GM18517 (cell line): ENCODE measurements around the gene RECQL5.
"Not testable (repeated sequence)": the region's sequence is repeated elsewhere in the genome, so short reads cannot be mapped to it uniquely, and the experiment has no call there.

ENCODE experiments used
- ATAC-seq: cut with Tn5 transposase; IDR thresholded peaks from one replicate; pipeline ENCODE4 v1.9.1; 2021; ENCODE audit warnings: mild to moderate bottlenecking, moderate library complexity; ENCODE audit not compliant: unreplicated experiment

Gene RECQL5

GRCh38 chr17:75595284-75595919 lies 71.6 kb downstream of the RECQL5 start:
- no peak for ATAC-seq

GRCh38 chr17:75594499-75595283 lies 72.3 kb downstream of the RECQL5 start:
- no peak for ATAC-seq

- ATAC-seq: not testable (repeated sequence)
Observed at GRCh38 chr17:75593430-75593829, 73.5 kb downstream of the RECQL5 start.

- no peak for ATAC-seq
Observed at GRCh38 chr17:75592348-75593020, 74.5 kb downstream of the RECQL5 start.

- no peak for ATAC-seq
Observed at GRCh38 chr17:75591722-75592302, 75.1 kb downstream of the RECQL5 start.

GRCh38 chr17:75590849-75591721 lies 75.9 kb downstream of the RECQL5 start:
- ATAC-seq: no peak

GRCh38 chr17:75590314-75590761 lies 76.6 kb downstream of the RECQL5 start:
- ATAC-seq: no peak

GRCh38 chr17:75589919-75590303 lies 77.0 kb downstream of the RECQL5 start:
- ATAC-seq: no peak

- ATAC-seq: peak; percentile 49
Observed at GRCh38 chr17:75589012-75589918, 77.7 kb downstream of the RECQL5 start.

GRCh38 chr17:75588596-75589011 lies 78.3 kb downstream of the RECQL5 start:
- ATAC-seq: peak; percentile 26

GRCh38 chr17:75587675-75588595 lies 79.0 kb downstream of the RECQL5 start, which contains the start of gene MYO15B:
MYO15B (plus strand) TSS chr17:75587800; CDS start chr17:75588058, 258 bp downstream.
- no peak for ATAC-seq

- ATAC-seq: no peak
Observed at GRCh38 chr17:75584849-75585175, 82.1 kb downstream of the RECQL5 start.

GRCh38 chr17:75583197-75583596 lies 83.8 kb downstream of the RECQL5 start:
- ATAC-seq: not testable (repeated sequence)

- not testable (repeated sequence) for ATAC-seq
Observed at GRCh38 chr17:75581121-75581725, 85.7 kb downstream of the RECQL5 start.
